PFSK-1 (cell line): Measurements from ENCODE around the gene TM4SF4.

Experiments
- POLR2AphosphoS5 ChIP-seq: IDR thresholded peaks from 2 replicates; pipeline ENCODE4 v1.6.1; 2012; ENCODE audit warnings: low read depth, mild to moderate bottlenecking, control low read depth, low read length, moderate library complexity
- SIN3A ChIP-seq: IDR thresholded peaks from 2 replicates; pipeline ENCODE4 v1.6.1; 2012; ENCODE audit warnings: mild to moderate bottlenecking, low read length, moderate library complexity, borderline replicate concordance; ENCODE audit not compliant: insufficient read depth
- TF ChIP-seq, protein P1 (sequence below), 2 experiments: IDR thresholded peaks; 2 replicates each; pipeline versions ENCODE4 v1.6.1 to v1.8.0; 2011 to 2012; ENCODE audit warnings: low read depth in 2 of 2, low read length in 2 of 2, control low read depth in 1 of 2, inconsistent platforms in 1 of 2, mild to moderate bottlenecking in 1 of 2, moderate library complexity in 1 of 2; ENCODE audit not compliant: insufficient read depth in 1 of 2

DNA sequence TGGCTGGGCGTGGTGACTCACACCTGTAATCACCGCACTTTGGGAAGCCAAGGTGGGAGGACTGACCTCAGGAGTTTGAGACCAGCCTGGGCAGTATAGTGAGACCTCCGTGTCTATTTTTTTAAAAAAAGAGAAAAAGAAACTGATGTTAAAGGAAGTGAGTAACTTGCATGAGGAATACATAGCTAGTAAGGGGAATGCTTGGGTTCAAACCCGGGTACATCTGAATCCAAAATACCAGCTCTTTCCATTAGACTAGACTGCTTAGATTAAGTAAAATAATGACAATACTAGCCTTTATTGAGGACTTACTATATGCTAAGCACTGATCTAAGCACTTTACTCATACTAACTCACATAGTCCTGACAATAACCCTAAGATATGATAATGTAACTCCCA is 22.4 kb downstream of the TM4SF4 start:
- no peak for TF ChIP-seq POLR2AphosphoS5
- TF ChIP-seq, protein P1, sequence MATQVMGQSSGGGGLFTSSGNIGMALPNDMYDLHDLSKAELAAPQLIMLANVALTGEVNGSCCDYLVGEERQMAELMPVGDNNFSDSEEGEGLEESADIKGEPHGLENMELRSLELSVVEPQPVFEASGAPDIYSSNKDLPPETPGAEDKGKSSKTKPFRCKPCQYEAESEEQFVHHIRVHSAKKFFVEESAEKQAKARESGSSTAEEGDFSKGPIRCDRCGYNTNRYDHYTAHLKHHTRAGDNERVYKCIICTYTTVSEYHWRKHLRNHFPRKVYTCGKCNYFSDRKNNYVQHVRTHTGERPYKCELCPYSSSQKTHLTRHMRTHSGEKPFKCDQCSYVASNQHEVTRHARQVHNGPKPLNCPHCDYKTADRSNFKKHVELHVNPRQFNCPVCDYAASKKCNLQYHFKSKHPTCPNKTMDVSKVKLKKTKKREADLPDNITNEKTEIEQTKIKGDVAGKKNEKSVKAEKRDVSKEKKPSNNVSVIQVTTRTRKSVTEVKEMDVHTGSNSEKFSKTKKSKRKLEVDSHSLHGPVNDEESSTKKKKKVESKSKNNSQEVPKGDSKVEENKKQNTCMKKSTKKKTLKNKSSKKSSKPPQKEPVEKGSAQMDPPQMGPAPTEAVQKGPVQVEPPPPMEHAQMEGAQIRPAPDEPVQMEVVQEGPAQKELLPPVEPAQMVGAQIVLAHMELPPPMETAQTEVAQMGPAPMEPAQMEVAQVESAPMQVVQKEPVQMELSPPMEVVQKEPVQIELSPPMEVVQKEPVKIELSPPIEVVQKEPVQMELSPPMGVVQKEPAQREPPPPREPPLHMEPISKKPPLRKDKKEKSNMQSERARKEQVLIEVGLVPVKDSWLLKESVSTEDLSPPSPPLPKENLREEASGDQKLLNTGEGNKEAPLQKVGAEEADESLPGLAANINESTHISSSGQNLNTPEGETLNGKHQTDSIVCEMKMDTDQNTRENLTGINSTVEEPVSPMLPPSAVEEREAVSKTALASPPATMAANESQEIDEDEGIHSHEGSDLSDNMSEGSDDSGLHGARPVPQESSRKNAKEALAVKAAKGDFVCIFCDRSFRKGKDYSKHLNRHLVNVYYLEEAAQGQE (IDR thresholded peaks at IDR 0.05; ENCODE audit: insufficient read depth in 1 of 2, low read depth in 2 of 2, low read length in 2 of 2), result no peak
- TF ChIP-seq SIN3A, result no peak
